ENCODE measurements around the gene SORCS2.

The SORCS2 gene

DNA sequence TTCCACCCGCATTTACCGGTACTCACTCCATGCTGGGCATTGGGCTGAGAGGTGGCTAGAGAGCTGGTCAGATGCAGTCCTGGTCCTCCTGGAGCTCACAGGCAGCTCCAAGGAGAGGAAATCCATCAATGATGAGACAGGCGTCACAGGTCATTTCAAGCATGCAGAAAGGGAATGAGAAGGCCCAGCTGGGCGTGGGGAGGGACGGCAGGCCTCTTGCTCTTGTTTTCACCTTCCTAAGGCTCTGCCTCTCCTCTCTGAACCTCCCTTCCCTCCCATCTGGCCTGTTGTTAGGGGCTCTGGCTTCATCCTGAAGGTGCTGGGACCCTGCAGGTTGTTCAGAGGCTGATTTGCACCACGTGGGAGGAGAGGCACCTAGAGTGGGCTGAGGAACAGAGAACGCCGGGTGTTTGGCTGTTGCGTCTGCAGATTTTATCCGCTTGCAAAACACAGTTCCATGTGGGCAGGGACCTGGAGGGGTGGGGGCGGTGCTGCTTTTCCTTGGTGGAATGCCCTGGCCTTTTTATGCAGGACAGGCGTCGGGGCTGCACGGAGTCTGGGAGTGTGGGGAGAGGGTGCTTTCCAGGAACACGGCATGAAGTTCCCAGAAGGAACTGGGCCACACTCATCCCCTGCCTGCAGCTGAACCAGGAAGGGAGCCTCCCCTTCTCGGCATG is 323.9 kb downstream of the SORCS2 start:
- TF ChIP-seq, protein P1, sequence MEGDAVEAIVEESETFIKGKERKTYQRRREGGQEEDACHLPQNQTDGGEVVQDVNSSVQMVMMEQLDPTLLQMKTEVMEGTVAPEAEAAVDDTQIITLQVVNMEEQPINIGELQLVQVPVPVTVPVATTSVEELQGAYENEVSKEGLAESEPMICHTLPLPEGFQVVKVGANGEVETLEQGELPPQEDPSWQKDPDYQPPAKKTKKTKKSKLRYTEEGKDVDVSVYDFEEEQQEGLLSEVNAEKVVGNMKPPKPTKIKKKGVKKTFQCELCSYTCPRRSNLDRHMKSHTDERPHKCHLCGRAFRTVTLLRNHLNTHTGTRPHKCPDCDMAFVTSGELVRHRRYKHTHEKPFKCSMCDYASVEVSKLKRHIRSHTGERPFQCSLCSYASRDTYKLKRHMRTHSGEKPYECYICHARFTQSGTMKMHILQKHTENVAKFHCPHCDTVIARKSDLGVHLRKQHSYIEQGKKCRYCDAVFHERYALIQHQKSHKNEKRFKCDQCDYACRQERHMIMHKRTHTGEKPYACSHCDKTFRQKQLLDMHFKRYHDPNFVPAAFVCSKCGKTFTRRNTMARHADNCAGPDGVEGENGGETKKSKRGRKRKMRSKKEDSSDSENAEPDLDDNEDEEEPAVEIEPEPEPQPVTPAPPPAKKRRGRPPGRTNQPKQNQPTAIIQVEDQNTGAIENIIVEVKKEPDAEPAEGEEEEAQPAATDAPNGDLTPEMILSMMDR (IDR thresholded peaks at IDR 0.05; ENCODE audit: low read depth, low read length): no peak
- no peak overlapping the region for H3K4me3 ChIP-seq (ENCODE audit: low read depth, low read length)

DNA sequence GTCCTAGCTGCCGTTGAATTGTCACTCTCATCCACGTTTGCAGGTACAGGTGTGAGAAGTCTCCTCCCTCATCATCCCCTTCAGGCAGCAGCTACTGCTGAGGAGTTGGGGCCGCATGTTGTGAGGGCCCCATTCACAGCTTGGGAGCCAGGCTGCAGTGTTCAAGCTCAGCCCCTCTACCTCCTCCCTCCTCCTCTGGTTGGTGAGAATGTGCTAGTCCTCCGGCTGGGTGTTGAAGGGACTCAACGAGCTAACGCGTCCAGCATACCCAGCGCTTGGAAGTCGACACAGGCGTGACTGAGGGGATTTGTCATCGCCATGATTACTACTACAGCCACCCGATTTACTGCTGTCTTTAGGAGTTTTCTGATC is 324.4 kb downstream of the SORCS2 start:
- TF ChIP-seq, protein P1 (IDR thresholded peaks at IDR 0.05; ENCODE audit: low read depth, low read length): no peak
- no peak overlapping the region for H3K4me3 ChIP-seq (ENCODE audit: low read depth, low read length)

DNA sequence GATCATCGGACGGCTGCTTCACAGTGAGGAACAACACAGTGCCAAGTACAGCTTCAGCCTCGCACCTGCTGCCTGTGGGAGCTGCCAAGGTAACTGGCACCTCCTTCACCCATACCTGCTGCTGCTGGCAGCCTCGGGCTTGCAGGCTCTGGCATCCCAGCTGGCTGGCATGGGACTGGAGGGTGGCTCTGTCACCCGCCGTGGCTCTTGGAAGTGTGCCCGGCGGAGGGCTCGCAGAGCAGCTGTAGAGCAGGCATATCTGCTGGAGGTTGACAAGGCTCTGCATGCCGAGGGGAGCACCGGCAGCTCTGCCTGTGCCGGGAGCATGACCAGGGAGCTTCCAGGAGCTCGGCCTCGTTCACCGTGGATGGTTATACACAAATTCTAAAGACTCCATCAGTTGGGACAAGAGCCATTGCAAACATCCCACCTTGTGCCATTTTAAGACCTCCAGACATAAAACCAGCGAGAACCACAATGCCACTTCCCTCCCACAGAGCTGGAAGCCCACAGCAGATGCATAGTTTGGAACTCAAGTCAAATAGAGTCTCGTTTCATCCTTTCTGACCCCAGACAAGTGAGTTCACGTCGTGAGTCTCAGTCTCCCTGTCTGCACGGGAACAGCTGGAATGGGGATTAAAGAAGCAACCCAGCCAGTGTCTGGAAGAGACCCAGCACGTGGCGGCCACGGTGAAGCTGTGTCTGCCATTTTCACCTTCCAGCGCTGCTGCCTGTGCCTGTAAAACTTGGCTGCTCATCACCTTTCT is 326.7 kb downstream of the SORCS2 start:
- TF ChIP-seq, protein P1 (IDR thresholded peaks at IDR 0.05; ENCODE audit: low read depth, low read length): no peak
- H3K4me3 ChIP-seq (ENCODE audit: low read depth, low read length): no peak overlapping the region

DNA sequence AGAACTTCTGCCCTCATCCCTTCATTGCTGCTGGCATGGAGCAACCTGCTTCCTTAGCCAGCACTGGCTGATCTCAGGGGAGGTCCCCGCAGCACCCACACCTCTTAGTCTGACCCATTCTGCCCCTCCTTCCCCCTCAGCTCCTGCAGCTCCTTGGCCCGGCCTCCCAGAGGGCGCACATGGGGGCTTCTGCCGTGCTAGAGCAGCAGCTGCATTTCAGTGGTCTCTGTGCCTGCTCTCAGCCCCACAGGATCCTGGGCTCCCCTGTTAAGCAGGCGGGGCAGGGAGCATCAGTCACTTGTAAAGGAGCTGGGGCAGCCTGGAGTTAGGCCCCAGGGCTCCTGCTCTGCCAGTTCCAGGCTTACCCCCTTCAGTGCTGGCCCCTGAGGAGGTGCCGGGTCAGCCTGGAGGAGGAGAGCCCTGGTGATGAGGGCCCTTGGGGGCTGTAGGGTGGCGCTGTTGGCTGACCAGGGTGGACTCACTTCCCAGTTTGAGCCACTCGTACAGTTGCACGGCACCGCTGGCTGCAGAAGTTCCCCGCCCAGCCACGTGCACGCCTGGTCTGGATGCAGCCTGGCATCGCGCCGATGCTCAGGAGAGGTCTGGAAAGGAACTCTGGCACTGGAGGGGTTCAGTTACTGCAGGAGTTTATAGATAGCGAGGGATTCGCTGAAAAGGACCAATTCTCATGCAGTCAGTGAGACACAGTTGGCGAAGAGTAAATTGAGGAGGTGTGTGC is 327.5 kb downstream of the SORCS2 start:
- H3K4me3 ChIP-seq (ENCODE audit: low read depth, low read length): no peak overlapping the region
- TF ChIP-seq, protein P1 (IDR thresholded peaks at IDR 0.05; ENCODE audit: low read depth, low read length): no peak

DNA sequence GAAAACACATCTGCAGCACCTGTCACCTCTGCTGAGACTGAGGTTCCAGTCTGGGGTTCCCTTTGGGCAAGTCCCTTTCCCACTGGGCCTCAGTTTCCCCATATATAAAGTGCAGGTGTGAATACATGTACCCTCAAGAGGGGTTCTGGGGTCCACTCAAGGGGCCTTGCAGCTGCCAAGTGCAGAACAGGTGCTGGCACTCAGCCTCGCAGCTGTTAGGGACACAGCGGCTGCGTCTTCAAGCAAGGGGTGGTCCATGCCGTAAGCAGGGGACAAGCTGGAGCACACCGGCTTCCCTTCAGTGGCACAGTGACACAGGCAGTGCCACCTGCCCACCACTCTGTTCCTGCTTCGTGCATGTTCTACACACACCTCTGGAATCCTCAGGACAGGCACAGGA is 329.3 kb downstream of the SORCS2 start:
- no peak overlapping the region for H3K4me3 ChIP-seq (ENCODE audit: low read depth, low read length)

DNA sequence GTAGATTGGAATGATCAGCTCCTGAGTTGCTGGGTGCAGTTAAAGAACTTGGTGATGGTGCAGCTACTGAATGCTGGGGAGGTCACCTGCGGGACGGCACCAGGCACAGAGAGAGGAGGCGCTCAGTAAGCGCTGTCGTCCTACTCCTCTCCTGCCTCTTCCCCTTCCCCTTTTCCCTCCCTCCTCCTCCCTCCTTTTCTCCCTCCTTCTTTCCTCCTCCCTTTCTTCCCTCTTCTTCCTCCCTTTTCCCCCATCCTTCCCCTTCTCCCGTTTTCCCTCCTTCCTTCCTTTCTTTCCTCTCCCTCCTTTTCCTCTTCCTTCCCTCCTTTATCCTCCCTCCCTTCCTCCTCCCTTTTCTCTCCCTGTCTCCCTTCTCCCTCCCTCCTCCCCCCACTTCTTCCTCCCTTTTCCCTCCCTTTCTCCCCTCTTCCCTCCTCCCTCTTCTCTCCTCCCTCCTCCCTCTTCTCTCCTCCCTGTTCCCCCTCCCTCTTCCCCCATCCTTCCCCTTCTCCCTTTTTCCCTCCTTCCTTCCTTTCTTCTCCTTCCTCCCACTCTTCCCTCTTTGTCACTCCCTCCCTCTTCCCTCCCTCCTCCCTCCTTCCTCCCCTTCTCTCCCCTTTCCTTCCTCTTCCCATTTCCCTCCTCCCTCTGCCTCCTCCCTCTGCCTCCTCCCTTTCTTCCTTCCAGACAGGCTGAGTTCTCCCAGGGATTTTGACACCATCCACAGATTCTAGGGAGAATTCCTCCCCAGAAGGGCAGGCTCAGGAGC is 330.3 kb downstream of the SORCS2 start:
- TF ChIP-seq, protein P1 (IDR thresholded peaks at IDR 0.05; ENCODE audit: low read depth, low read length): no peak
- H3K4me3 ChIP-seq (ENCODE audit: low read depth, low read length): no peak overlapping the region

More for the DNA sequence above, 329.3 kb downstream of the SORCS2 start:
- TF ChIP-seq, protein P1 (IDR thresholded peaks at IDR 0.05; ENCODE audit: low read depth, low read length): no peak

Data from WI38 (cell line).